Stimulated activated CD4-positive, alpha-beta T cell treated with anti-CD3 and anti-CD28 coated beads, TNF-alpha, amount 100 ng/mL, for 4 hours (primary cell): ENCODE results near the gene ITSN1.
"Not testable (repeated sequence)": the region's sequence is repeated elsewhere in the genome, so short reads cannot be mapped to it uniquely, and the experiment has no call there.

Experiments used
- DNase-seq, 3 experiments: peaks; one replicate each; pipeline ENCODE4 v3.0.0-alpha.2; 2020; ENCODE audit warnings: low read depth in 3 of 3

ITSN1 gene

DNA sequence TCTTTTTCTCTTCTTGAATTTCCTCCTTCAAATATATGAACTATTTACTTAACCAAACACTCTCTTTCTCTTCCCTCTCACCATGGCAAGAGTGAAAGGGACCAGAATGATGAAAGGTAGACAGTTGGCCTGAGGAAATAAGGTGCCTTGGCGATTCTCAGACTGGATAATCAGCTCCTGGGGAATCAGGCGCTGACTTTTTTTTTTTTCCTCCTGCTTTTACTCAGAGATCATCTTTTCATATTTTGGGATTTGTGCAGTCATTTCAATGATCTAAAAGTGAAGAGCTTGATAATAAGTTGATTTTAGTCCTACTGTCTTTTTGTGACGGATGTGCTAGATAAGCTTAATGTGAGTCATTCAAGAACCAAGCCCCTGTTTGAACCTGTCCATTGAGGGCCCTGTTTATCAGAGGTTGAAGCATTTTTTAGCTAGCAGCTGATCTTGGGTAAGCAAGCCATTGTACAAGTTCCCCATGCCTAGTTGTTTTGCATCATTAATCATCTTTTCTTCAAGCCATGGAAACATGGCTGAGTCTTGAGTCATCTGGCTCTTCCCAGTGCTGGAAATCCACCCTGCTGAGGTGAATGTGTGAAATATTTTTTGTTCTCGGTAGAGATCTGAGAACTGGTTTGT, 40.8 kb downstream of the ITSN1 start:
- DNase-seq = no peak

DNA sequence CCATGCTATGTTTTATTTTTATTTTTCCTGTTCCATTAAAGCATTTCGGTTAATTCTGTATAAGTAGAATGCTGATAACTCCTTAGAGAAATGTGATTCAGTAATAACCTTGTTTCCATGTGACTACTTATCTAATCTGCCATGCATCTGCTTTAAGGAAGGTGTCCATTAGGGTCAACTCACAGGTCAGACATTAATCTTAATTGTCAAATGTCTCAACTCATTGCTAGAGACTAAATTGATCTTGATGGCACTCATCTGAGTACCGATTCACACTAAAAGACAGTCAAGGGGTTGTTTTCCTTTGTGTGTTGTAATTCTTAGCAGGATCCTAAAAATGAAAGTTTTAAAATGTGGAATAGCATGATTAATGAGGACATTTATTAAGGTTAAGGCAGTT, 41.8 kb downstream of the ITSN1 start:
- no peak for DNase-seq

DNA sequence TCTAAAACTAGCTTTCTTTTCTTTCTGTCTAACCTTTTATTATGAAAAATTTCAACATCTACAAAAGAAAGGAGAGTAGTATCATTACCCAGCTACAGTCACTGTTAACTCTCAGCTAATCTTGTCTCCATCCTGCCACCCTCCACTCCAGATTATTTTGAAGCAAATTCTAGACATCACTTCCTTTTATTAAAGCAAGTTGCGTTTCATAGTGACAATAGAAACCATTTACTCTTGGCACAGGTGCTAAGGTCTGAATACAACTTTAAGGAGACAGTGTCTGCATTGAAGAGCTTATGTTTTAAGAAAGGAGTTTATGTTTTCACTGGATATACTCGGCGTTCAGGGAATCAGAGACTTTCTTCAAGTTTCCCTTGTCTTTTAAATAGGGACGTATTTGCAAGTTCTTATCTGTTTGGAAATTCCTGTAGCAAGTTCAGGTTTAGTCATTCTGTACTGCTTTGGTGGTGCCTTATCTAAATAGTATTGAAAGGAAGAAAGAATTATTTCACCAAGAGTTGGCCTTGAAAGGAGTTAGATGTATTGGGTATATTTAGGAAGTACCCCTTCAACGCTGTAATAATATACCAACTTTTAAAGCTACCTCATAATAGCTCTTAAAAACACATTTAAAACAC, 42.7 kb downstream of the ITSN1 start:
- no peak for DNase-seq

DNA sequence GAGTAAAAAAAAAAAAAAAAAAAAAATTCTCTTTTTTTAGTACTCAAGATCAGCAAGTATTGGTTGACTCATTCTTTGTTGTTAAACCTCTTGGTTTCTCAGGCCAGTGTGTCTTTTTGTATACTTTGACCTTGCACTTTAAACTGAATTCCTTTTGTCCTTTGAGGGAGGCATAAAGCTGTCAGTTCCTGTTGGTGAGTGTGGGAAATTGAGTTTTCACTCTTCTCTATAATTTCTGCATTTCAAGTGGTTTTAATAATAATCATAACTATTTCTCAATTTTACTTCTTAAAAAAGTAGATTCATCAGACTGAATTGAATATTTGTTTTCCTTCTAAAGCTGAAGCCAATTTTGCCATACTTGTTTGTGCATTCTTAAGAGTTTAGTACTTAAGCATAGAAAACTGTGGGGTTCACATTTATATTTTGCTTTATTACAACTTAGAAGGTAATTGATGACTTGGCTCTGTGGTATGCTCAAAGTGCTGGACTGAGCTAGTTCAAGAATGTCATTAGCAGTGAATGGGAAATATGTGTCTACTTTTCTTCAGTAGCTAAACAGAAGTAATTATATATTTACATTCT, 43.4 kb downstream of the ITSN1 start:
- no peak for DNase-seq

DNA sequence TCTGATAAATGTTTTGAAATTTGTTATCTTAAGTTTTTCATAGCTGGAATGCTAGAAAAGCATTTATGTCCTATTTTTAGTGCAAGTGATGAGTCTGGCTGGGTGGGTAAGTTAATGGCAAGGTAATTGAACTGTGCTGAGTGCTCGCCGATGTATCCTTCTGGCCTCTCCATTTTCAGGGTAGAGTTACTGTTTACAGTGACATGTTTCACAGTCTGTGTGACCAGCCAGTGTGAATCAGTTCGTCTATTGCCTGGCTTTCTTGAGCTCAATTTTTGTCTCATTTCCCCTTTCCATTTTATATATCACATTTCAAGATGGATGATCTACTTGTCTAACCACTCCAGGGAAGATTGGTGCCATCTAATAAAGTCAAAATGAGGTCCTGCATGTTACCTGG, 44.1 kb downstream of the ITSN1 start:
- DNase-seq = no peak

DNA sequence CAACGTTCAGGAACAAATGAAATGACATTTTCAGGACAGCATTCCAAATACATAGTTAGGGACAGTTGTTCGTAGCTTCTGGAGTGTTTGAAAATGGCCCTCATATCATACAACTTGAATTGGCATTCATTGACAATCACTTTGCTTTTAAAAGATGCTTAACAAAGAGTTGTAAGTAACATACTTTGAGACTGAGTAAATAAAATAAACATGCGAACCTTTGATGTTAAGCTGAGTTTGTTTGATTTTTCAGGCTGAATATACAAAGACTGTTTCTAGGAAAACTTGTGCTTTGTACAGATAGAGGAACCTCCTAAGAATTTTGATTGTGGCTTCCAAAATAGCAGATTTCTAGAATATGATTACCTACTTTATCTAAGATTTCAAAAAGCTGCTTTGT, 45.3 kb downstream of the ITSN1 start:
- DNase-seq = no peak

DNA sequence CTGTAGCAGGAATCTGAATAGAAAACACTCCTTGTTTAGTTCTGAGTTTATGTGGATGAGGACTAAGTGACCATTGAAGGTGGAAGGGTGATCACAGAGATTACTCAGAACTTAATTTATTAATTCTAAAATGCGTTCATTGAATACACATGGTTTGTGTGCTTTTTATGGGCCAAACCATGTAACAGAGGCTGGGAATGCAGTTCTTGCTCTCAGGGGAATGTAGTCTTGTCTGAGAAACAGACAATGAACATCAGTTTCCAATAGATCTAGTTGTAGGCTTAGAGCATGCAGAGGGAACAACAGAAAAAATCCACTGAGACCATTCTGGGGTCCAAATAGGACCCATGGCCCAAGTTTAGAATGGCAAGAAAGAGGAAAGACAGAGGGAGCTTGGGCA, 46.1 kb downstream of the ITSN1 start:
- DNase-seq = no peak

DNA sequence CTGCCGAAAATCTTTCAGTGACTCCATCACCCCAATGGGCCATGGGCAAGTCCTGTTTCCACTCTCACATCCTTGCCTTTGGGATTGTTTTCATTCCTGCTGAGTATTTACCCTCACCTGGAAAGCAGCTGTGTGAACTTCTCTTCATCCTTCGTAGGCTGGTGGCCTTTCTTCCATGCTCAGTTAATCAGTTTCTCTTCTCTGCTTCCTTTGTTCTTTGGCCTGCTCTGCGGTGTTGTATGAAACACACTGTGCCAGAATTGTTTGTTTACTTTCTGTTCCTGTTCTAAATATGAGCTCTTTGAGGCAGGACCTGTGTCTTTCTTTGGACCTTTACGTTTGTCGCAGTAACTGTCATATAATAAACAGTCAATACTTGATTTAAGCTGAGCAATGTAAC, 48.6 kb downstream of the ITSN1 start:
- DNase-seq = no peak

DNA sequence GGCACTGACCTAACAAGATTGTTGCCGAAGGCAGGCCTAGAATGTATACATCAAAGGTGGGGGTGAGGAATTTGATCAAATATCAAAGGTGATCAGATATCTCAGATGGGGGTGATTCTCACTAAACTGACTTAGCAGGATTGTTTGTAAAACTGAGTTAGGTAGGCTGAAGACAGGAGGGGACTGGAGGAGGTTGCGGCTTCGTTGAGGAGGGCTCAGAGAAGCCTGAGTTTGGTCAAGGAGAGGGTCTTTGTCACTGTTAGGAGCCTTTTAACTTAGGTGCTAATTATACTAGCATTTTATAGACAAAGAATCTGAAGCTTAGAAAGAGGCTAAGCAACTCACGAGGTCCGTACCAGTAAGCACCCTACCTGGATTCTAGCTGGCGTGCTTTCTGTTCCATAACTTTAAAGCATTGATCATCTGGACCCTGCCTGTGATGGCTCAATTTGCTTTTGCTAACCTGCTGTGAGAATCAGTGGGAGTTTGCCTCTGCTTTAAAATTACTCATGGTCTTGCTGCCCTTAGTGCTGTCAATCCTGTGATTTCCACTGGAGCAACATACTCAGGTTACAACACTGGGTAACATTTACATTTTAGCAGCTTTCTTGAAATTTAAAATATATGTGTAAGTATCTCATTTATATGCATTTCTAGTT, 49.8 kb downstream of the ITSN1 start:
- no peak for DNase-seq

DNA sequence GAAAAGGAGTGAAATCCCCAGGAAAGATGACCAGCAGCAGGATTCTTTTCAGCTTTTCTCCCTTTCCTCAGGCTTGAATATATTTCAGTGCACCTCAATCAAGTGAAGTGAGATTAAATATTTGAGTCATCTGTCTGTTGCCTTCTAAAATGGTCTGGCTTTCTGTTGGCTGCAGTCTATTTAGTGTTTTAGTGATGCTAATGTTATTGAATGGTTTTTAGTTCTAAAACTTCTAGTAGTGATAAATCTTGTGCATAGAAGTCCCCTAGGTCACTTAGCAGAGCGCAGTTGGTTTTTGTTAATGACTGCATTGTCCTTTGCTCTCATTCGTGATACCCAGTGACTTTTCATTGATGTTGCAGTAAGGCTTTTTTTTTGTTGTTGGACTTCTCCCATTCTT, 53.5 kb downstream of the ITSN1 start:
- no peak for DNase-seq

DNA sequence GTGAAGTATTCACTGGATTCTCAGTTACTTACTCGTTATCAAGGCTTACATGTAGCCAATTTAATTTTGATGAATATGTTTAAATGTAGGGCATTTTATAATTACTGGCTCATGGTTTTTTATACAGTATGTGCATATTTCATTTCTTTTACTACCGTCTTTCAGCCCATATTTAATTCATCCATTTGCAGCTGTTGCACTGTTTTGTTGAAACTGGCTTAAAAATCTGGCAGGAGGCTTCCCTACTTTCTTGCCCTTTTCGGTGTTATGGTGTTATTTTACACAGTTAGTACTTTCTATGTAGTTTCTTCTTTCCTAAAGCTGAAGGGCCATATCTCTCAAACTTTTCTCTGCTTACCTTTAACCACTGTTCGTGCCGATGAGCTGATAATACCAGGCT, 54.2 kb downstream of the ITSN1 start:
- DNase-seq = no peak

DNA sequence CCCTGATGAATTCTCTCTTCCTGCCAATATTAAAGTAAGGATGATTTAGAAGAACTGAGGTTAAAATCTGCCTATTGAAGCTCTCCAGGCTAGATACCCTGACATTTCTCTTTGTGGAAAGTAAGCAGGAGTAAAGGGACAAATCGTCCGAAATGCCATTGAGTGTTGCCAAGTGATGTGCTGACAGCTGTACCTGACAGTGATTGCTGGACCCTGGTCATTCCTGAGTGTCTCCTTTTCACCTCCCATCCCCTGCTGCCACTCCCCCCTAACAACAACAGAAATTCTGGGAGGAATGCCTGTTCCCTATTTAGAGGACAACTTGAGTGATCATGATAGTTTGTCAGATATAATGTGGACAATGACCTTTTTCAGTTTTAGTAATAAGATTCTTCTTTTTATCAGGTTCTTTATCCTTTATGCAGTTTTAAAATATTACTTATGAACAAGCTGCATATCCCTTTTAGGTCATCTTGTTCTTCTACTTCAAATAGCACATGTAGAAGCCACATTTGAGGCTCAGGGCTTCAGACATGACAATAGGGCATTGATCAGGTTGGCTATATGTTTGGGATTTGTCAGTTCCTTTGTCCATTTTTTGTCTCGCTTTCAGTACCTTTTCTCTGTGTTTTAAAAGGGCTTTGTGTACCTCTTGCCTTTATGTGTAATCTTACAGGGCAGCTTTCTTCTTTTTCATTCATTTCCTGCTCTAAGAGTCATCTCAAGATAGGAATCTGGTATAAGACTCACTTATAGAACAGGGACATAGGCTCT, 56.0 kb downstream of the ITSN1 start:
- DNase-seq = no peak

DNA sequence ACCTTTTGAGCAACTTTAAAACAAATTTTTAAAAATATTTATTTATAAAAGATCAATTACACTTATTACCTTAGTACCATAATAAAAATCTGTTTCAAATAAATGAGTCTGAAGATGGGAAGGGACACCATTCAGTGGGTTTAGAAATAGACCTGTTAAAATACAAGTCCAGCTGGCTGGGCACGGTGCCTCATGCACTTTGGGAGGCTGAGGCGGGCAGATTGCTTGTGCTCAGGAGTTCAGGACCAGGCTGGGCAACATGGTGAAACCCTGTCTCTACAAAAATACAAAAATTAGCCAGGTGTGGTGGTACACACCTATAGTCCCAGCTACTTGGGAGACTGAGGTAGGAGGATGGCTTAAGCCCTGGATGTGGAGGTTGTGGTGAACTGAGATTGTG, 57.0 kb downstream of the ITSN1 start:
- DNase-seq = no peak

DNA sequence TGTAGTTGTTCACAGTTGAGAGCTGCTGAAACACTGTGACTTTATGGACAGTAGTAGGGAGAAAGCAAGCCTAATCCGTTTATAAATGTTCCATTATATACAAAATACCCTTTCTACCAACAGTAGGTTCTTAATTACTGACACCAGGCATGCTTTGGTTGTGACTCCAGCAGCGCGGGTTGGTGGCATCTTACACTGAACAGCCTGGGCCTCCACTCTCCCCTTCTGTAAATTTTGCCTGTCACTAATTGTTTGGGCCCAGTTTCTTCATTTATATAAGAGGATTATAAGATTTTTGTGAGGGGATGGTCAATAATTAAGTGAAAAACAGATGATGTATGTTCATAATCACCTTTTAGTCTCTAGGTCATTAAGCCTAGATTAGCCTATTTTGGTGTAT, 58.2 kb downstream of the ITSN1 start:
- no peak for DNase-seq

DNA sequence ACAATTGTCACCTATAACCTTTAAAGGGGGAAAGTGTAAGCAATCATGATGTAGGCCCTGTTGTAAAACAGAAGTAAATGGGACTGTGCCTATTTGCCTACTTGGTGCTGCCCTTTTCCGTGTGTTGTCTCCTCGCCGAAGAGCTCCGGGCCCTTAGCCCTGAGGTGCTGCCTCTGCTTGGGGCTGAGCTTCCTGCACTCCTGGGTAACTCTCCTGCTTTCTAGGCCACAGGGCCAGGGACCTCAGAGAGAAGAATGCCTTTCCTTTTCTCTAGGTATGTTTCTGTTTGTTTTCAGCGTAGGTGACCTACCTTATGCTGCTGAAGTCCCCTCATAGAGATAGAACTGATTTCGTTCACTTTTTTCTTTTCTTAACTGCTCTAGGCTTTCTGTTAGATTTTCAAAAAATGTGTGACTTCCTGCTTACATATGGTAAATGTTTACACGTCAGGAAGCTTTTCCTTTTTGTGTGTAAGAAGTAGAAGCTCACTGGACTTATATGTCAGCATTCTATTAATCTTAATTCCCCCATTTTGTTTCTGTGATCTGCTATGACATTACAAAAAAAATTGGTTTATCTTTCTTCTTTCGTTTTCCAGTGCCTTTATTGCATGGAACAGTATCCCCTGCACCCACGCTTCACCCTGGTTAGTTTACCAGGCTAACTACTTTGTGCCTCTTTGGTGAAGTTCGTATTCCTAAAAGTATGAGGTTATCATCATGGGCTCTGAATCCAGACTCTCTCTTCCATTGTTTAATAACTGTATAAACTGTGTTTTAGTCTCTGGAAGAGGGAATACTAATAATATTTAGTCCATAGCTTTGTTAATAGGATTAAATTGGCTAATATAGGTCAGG, 61.7 kb downstream of the ITSN1 start:
- DNase-seq = no peak

DNA sequence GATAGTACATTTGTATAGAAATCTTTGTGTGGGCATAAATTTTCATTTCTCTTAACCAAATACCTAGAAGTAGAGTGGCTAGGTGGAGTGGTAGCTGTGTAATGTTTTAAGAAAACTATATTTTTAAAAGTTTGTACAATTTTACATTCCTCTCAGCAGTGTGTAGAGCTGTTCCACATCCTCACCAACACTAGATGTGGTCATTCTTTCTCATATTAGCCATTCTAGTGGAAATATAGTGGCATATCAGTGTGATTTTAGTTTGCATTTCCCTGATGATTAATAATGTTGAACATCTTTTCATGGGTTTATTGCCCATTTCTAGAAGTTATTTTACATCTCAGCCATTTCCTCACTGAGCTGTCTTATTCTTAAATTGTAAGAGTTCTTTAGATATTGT, 65.5 kb downstream of the ITSN1 start:
- no peak for DNase-seq

DNA sequence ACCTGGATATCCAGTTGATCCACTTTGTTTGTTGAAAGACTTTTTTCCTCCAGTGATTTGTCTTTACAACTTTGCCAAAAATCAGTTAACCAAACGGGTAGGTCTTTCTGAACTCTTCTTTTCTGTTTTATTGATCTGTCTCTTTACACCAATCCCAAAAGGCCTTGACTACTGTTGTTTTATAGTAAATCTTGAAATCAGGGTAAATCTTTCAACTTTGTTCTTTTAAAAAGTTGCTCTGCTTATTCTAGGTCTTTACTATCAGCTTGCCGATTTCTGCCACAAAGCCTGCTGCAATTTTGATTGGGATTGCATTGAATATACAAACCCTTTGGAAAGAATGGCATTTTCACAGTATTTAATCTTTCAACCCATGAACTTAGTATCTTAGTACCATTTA, 66.6 kb downstream of the ITSN1 start:
- no peak for DNase-seq

DNA sequence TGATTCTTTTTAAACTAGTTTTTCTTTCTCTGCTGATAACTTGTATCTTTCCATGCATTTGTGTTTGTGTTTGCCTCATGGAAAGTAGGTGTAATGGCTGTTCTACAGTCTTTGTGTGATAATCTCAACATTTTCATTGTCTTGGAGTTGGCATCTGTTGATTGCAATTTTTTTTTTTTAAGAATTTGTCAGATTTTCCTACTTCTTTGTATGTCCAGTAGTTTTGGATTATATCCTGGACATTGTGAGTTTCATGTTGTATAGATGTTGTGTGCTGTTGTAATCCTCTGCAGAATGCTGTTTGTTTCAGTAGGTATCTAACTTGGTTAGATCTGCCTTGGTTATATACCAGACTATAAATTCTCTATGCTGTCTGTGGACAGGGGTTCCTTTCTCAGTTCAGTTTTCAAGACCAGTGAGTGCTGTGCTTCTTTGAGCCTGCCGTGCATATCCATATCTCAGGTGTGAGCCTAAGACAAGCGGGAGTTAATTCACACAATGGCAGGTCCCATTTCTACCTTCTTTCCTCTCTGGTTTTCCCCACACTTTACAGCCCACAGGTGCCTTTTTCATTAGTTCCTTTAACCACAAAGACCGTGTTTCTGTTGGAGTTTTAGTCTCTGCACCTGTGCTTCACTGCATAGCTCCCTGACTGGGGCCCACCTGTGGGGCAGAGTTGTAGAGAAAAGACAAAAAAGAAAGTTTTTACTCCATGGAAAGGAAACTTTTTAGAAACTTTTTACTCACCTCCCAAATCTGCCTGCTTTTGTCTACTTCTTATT, 69.9 kb downstream of the ITSN1 start:
- no peak for DNase-seq

DNA sequence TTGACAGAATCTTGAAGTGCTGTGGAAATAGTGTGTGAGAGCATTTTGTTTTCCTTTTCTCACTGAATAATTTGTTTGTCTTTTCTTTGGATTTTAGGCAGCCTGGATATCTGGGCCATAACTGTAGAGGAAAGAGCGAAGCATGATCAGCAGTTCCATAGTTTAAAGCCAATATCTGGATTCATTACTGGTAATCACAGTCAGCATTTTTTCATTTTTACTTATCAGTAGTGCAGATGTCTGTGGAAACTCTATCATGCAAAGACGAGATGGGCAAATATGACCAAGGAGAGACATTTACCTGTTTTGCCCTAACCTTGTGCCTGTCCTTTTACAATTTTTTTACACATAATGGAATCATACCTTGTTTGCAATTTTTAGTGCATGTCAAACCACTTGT, 78.8 kb downstream of the ITSN1 start:
- DNase-seq = no peak

DNA sequence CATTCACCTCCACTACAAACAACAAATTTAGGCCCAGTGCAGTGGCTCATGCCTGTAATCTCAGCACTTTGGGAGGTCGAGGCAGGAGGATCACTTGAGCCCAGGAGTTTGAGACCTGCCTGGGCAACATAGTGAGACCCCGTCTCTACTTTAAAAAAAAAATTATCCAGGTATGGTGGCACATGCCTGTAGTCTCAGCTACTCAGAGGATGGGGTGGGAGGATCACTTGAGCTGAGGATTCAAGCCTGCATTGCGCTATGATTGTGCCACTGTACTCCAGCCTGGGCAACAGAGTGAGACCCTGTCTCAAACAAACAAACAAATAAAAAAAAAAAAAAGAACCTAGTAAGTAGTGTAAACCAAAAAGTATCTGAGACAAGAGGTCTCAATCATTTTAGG, 86.8 kb downstream of the ITSN1 start:
- DNase-seq = not testable (repeated sequence)

DNA sequence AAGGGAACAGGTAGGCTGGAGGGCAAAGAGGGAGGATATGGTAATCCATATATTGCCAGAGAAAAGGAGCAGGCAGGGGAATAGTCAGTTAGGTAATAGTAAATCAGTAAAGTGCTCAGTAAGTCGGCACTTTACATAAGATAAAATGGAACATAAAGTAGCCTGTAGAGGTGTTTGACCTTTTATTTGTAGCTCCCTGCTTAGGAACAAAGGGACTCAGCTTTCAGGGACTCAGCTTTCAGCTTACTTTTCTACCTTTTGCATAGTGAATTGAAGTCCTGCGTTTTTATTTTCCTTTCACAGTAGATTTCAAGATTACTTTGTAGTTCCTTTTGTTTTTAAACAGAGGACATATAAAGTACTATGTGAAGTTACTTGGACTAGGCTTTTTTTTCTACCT, 87.3 kb downstream of the ITSN1 start:
- DNase-seq = no peak
